HG03097 (cell line): Measurements from ENCODE around the gene CCDC122.

Source experiments
- ATAC-seq: cut with Tn5 transposase; IDR thresholded peaks from one replicate; pipeline ENCODE4 v1.9.1; 2021; ENCODE audit not compliant: unreplicated experiment, low FRiP score

CCDC122 gene

DNA sequence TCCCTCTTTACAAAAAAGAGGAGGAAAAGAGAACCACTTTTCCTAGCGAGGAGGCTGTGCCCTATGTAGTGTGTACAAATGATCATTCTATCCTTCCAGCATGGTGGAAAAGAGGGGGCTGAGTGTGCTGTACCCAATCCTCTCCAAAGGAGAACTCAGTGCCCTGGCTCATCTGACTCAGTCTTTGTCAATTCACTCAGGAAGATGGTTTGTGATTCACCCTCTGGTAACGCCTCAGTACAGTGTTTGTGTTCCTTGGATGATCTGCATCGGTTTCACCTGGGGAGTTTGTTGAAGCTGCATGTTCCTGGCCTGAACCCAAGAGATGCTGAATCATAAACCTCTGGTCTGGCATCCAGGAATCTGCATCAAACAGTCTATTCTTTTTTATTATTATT lies 74.5 kb downstream of the CCDC122 start:
- no peak for ATAC-seq

- ATAC-seq: no peak
Measured at GRCh38 chr13:43804461-43805070, 75.0 kb downstream of the CCDC122 start.

- ATAC-seq: no peak
Measured at GRCh38 chr13:43802511-43802910, 77.0 kb downstream of the CCDC122 start.

DNA sequence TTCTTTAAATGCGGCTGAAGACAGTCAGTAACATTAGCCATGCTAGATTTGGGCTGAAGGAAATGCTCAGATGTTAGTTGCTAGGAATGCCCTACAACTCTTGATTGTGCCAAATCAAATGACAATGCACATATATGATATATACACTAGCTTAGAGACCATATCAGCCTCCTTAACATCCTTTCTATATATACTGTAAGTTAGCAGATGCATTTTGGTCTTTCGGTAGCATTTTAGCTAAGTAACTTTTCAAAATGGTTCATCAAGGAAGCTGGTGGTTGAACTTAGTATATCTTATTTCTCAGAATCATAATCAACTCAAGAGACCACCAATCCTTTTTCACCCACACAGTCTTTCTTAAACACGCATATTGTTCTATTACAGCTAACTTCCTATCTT lies 78.7 kb downstream of the CCDC122 start:
- ATAC-seq: no peak

GRCh38 chr13:43799191-43799590 lies 80.3 kb downstream of the CCDC122 start:
- no peak for ATAC-seq

- no peak for ATAC-seq
Measured at GRCh38 chr13:43797869-43798268, 81.7 kb downstream of the CCDC122 start.

DNA sequence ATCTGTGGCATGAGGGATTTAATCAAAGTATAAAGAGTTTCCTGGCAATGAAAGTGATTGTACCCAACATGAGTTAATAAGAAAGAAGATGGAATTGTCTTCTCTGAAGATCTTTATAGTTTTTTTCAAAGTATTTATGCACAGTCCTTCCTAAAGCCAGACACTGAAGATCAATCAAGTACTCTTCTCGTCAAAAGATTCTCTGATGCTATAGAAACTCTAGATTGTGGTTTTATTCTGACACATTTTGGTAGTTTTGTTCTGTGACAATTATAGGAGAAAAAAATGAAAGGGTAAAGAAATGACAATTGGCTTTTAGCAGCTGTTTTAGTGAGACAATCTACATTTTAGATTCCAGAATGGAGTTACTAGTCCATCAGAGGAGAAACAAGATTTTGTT lies 82.4 kb downstream of the CCDC122 start:
- no peak for ATAC-seq

DNA sequence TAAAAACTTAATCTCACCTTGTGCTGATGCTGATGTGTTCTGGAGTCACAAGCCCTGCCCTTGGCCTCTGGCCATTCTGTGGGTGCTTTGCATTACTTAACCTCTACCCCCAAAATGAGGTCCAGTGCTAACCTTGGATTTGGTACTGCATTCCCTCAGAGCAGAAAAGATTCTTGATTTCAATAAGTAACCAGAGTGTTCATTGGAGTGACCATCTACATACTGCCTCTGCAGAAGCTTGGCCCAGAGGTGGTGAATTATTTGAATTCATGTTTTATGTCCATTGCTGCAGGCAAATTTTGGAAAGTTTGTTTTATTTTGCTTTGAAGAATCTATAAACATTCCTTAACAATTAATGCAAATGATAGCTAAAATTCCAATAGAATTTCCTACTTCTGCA lies 85.1 kb downstream of the CCDC122 start:
- ATAC-seq: no peak

DNA sequence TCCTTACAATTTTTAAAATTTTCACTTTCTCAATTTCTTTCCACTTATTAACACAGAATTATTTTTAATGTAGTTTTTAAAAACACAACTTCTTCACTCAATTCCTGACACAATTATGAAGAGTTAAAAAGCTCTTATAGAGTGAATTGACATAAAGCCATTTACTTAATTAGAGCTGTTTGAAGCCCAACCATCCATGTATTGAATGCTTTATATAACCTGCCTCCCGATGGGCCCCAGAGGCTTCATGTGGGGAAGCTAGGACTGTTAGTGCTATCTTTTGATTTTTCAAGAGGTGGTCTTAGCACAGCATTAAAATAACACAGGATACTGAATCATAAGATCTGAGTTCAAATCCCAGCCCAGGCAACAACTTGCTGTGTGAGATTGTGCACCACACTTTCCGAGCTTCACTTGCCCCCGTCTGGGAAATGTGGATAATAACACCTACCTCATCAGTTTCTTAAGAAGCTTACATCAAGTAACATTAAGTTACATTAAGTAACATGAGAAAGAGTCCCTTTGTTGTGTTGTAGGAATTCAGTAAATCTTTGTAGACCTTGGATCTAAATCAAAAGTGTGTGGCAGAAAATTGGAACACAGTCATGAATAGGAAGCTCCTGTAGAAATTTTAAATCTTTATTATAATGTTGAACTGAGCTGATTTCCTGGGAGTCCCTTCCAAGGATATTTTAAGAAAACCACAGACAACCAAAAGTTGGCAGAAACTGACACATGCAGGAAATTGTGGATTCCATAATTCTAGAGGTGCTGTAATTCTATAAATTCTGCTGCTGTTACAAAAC lies 87.3 kb downstream of the CCDC122 start:
- no peak for ATAC-seq

- no peak for ATAC-seq
Measured at GRCh38 chr13:43787997-43788396, 91.5 kb downstream of the CCDC122 start.

GRCh38 chr13:43787518-43787891 lies 92.0 kb downstream of the CCDC122 start:
- no peak for ATAC-seq

DNA sequence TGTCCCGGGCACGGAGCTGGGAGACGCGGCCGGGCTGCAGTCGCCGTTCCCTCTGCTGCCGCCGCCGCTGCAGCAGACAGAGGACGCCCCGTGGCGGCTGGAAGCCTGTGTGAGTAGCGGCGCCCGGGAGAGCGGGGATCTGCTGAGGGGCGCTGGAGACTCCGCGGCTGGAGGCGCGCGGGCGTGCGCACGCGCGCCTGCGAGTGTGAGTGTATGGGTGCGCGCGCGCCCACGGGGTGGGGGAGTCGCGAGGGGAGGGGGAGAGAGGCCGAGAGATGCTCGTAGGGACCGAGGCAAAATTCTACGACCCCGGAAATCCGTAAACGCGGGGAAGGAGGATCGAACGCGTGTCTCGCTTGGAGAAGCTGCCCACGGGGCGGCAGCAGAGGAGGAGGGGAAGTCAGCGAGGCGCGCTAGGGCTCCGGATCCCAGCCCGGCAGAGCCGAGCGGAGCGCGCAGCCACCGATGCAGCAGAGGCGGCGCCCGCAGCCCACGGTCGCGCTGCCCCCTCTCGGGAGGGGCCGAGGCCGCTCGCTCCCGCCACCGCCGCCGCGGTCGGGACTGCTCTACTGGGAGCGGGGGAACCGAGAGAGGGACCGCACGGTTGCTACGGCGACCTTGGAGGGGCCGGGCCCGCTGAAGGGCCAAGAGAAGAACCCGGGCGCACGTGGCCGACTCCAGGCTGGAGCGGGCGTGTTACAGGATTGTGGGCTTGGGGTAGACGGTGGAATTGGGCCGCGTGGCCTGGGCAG lies 92.6 kb downstream of the CCDC122 start, which contains the start of gene ENOX1:
Gene ENOX1 (minus strand): TSS at position 207 of the 752 bp plus-strand sequence.
- ATAC-seq: no peak

- no peak for ATAC-seq
Measured at GRCh38 chr13:43786472-43786765, 93.1 kb downstream of the CCDC122 start.
